RKO (cell line): Measurements from ENCODE around the gene ADGRG1.
"Not testable (repeated sequence)": the region's sequence is repeated elsewhere in the genome, so short reads cannot be mapped to it uniquely, and the experiment has no call there.

Experiments used
- DNase-seq: peaks from one replicate; pipeline ENCODE4 v3.0.0-alpha.2; 2016; ENCODE audit warnings: low spot score

The ADGRG1 gene

GRCh38 chr16:57628008-57628781 is at the start of gene ADGRG1:
TSS of gene ADGRG1 (plus strand) at chr16:57628630. CDS start at chr16:57650288, 21,658 bp downstream.
- DNase-seq, result peak; percentile 77

- no peak for DNase-seq
Measured at GRCh38 chr16:57579361-57579665, 49.1 kb upstream of the ADGRG1 start.

GRCh38 chr16:57585051-57585687 is 43.3 kb upstream of the ADGRG1 start:
- no peak for DNase-seq

GRCh38 chr16:57588831-57589230 is 39.6 kb upstream of the ADGRG1 start:
- no peak for DNase-seq

GRCh38 chr16:57589374-57589773 is 39.1 kb upstream of the ADGRG1 start:
- DNase-seq, result no peak

- peak; percentile 45 for DNase-seq
Measured at GRCh38 chr16:57590654-57591085, 37.8 kb upstream of the ADGRG1 start.

GRCh38 chr16:57591086-57591869 is 37.2 kb upstream of the ADGRG1 start:
- peak; percentile 88 for DNase-seq

- DNase-seq, result no peak
Measured at GRCh38 chr16:57591870-57592485, 36.5 kb upstream of the ADGRG1 start.

- no peak for DNase-seq
Measured at GRCh38 chr16:57592591-57593003, 35.8 kb upstream of the ADGRG1 start.

- DNase-seq, result no peak
Measured at GRCh38 chr16:57593021-57593420, 35.4 kb upstream of the ADGRG1 start.

GRCh38 chr16:57593990-57594389 is 34.4 kb upstream of the ADGRG1 start:
- no peak for DNase-seq

- no peak for DNase-seq
Measured at GRCh38 chr16:57594531-57595031, 33.8 kb upstream of the ADGRG1 start.

GRCh38 chr16:57596234-57596633 is 32.2 kb upstream of the ADGRG1 start:
- not testable (repeated sequence) for DNase-seq

GRCh38 chr16:57598437-57598836 is 30.0 kb upstream of the ADGRG1 start:
- no peak for DNase-seq

- DNase-seq, result peak; percentile 35
Measured at GRCh38 chr16:57600048-57600835, 28.2 kb upstream of the ADGRG1 start.

GRCh38 chr16:57600952-57601580 is 27.4 kb upstream of the ADGRG1 start:
- no peak for DNase-seq

GRCh38 chr16:57601801-57602478 is 26.5 kb upstream of the ADGRG1 start:
- DNase-seq, result no peak

- no peak for DNase-seq
Measured at GRCh38 chr16:57603115-57604024, 25.1 kb upstream of the ADGRG1 start.

GRCh38 chr16:57604177-57604576 is 24.3 kb upstream of the ADGRG1 start:
- no peak for DNase-seq
